ENCODE data around the gene EIF2AK3. TPM values are rescaled to one million over a fixed set of nuclear protein-coding genes. Genes with fewer than 3 reads are reported as not detected.

The EIF2AK3 gene
- total RNA-seq (2014; rRNA removed; shearing (Covaris generic)), result 15.5 and 15.9 TPM in 2 replicates
- 7.5 and 7.6 TPM in 2 replicates for polyA plus RNA-seq (2016; fragmentation: Nextera tagmentation; extraction: Ambion mirVana)

DNA sequence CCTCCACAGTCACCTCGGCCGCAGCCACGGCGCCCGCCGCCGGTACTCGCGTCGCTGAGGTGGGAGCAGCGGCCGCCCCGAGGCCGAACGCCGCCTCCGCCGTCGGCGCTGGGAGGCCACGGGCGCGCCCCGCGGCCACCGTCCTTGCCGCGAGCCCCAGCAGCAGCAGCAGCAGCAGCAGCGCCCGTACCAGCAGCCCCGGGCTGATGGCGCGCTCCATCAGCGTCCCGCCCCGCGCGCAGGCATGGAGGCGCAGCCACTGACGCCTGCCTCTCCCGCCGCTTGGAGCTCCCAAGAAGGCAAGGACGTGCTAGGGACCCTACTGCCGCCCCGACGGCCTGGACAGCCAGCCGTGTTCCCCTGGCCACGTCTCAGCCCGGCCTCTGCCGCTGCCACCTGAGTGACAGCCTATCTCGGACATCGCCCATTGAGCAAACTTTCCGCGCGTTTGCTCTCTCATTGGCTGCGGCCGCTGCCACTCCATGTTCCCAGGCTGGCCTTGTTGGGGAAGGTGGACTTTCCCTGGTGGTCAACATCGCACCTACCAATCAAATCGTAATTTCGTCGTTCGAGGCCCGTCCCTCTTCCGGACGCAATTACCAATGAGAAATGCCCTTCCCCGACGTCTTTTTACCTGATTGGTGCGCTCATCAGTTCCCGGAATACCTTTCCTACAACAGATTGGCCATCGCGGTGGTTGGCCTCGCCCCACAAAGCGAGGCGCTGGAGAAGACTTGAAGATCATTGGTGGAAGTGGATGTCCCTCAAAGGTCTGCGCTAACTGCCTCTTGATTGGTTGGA is at the start of gene EIF2AK3:
Gene EIF2AK3, minus strand, starts transcription at position 410 of the 801 bp plus-strand sequence. Its CDS starts 190 bp downstream, at position 220.
- in situ Hi-C loops (cut with MboI), result no loop called here
- WGBS, 2 experiments (ENCODE audit: low coverage in 1 of 2, low lambda C conversion rate in 2 of 2, missing lambda C conversion rate in 2 of 2), result 1% methylated on average over 60 to 71 of the region's 75 CpGs

GRCh38 chr2:88673363-88673762 is 46.1 kb upstream of the EIF2AK3 start:
- H3K36me3 ChIP-seq (ENCODE audit: low read depth), result no peaks in the 10 kb centered on the region
- H3K4me2 ChIP-seq (ENCODE audit: unreplicated experiment), result no peak overlapping the region
- 74 to 86% methylated on average over 1 of the region's 1 CpG for WGBS, 2 experiments (ENCODE audit: low coverage in 1 of 2, low lambda C conversion rate in 2 of 2, missing lambda C conversion rate in 2 of 2)
- no peak overlapping the region for H3K9ac ChIP-seq
- H4K20me1 ChIP-seq (ENCODE audit: insufficient read depth), result no peaks in the 10 kb centered on the region
- no peaks in the 10 kb centered on the region; the same call in 1 of the 2 replicates for H3K27me3 ChIP-seq (replicated peaks; ENCODE audit: insufficient read depth)
- H2AFZ ChIP-seq, result no peak overlapping the region
- H3K79me2 ChIP-seq (ENCODE audit: insufficient read depth), result no peaks in the 10 kb centered on the region
- no peaks in the 10 kb centered on the region for H3F3A ChIP-seq (ENCODE audit: insufficient read depth)
- TF ChIP-seq EZH2 (IDR thresholded peaks at IDR 0.05; ENCODE audit: insufficient read depth, poor library complexity, severe bottlenecking) (no peak), EZH2phosphoT487 (IDR thresholded peaks at IDR 0.05; ENCODE audit: insufficient read depth, low read depth) (no peak)
- DNase-seq, result no peak
- H3K4me1 ChIP-seq (ENCODE audit: insufficient read depth), result no peaks in the 10 kb centered on the region
- in situ Hi-C loops (cut with MboI), result no loop called here
- H3K9me2 ChIP-seq (ENCODE audit: insufficient read depth), result no peaks in the 10 kb centered on the region
- no peak overlapping the region for H3K4me3 ChIP-seq
- no peak overlapping the region for H3K27ac ChIP-seq
- no peaks in the 10 kb centered on the region for H3K9me3 ChIP-seq (ENCODE audit: low read depth)

More for the DNA sequence above, at the start of gene EIF2AK3:
- peak within 1 kb of the TSS; percentile 91 for H3K4me3 ChIP-seq
- H3K4me2 ChIP-seq (ENCODE audit: unreplicated experiment), result peak within 1 kb of the TSS; percentile 85
- H3K9ac ChIP-seq, result peak within 1 kb of the TSS; percentile 97
- peak; percentile 100 for DNase-seq
- no peaks in the 10 kb centered on the region for H3K36me3 ChIP-seq (ENCODE audit: low read depth)
- H2AFZ ChIP-seq, result peak within 1 kb of the TSS; percentile 83
- H3F3A ChIP-seq (ENCODE audit: insufficient read depth), result no peaks in the 10 kb centered on the region
- H3K27me3 ChIP-seq (replicated peaks; ENCODE audit: insufficient read depth), result no peaks in the 10 kb centered on the region
- H3K27ac ChIP-seq, result peak within 1 kb of the TSS; percentile 100
- no peaks in the 10 kb centered on the region for H3K9me2 ChIP-seq (ENCODE audit: insufficient read depth)
- H3K79me2 ChIP-seq (ENCODE audit: insufficient read depth), result peaks cover 47% of the 10 kb centered on the region
- peaks cover 20% of the 10 kb centered on the region for H3K4me1 ChIP-seq (ENCODE audit: insufficient read depth)
- H4K20me1 ChIP-seq (ENCODE audit: insufficient read depth), result peaks cover 17% of the 10 kb centered on the region; the same call in 1 of the 2 replicates
- TF ChIP-seq EZH2 (IDR thresholded peaks at IDR 0.05; ENCODE audit: insufficient read depth, poor library complexity, severe bottlenecking) (no peak), EZH2phosphoT487 (IDR thresholded peaks at IDR 0.05; ENCODE audit: insufficient read depth, low read depth) (no peak)
- no peaks in the 10 kb centered on the region for H3K9me3 ChIP-seq (ENCODE audit: low read depth)

DNA sequence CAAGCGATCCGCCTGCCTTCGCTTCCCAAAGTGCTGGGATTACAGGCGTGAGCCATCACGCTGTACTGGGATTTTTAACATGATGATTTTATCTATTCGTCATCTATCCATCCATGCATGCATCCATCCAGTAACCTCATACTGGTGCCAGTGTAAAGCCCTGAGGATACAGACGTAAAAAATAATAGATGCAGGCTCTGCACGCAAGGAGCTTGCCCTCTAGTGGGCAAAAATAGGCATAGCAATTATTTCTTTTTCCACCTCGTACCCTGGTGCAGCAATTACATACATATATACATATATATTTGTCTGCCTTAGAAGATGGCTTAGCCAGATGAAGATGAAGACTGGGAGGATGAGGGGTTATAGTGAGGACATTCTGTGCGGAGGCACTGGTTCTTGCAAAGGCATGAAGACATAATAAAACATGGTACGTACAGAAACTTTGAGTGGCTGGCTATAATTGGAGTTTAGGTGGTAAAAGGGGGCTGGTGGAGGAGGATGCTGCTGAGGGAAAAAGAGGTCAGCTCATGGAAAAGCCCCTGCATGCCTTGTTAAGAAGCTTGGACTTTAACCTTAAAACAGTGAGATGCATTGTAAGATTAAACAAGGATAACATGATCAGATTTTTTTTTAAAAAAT is 44.6 kb upstream of the EIF2AK3 start:
- Histone ChIP-seq H3K9me2 (ENCODE audit: insufficient read depth) (no peaks in the 10 kb centered on the region), H3K27ac (no peak overlapping the region), H3K79me2 (ENCODE audit: insufficient read depth) (no peaks in the 10 kb centered on the region), H3K9ac (no peak overlapping the region), H4K20me1 (ENCODE audit: insufficient read depth) (no peaks in the 10 kb centered on the region), H3K36me3 (ENCODE audit: low read depth) (no peaks in the 10 kb centered on the region), H3K4me1 (ENCODE audit: insufficient read depth) (no peaks in the 10 kb centered on the region), H3F3A (ENCODE audit: insufficient read depth) (no peaks in the 10 kb centered on the region), H3K9me3 (ENCODE audit: low read depth) (no peaks in the 10 kb centered on the region), H3K27me3 (replicated peaks; ENCODE audit: insufficient read depth) (no peaks in the 10 kb centered on the region; the same call in 1 of the 2 replicates), H2AFZ (no peak overlapping the region), H3K4me3 (no peak overlapping the region), H3K4me2 (ENCODE audit: unreplicated experiment) (no peak overlapping the region)
- in situ Hi-C loops (cut with MboI), result no loop called here
- no peak for TF ChIP-seq EZH2 (IDR thresholded peaks at IDR 0.05; ENCODE audit: insufficient read depth, poor library complexity, severe bottlenecking)
- no peak for TF ChIP-seq EZH2phosphoT487 (IDR thresholded peaks at IDR 0.05; ENCODE audit: insufficient read depth, low read depth)
- peak; percentile 81 for DNase-seq
- WGBS, 2 experiments (ENCODE audit: low coverage in 1 of 2, low lambda C conversion rate in 2 of 2, missing lambda C conversion rate in 2 of 2), result 28 to 32% methylated on average over 11 of the region's 11 CpGs

DNA sequence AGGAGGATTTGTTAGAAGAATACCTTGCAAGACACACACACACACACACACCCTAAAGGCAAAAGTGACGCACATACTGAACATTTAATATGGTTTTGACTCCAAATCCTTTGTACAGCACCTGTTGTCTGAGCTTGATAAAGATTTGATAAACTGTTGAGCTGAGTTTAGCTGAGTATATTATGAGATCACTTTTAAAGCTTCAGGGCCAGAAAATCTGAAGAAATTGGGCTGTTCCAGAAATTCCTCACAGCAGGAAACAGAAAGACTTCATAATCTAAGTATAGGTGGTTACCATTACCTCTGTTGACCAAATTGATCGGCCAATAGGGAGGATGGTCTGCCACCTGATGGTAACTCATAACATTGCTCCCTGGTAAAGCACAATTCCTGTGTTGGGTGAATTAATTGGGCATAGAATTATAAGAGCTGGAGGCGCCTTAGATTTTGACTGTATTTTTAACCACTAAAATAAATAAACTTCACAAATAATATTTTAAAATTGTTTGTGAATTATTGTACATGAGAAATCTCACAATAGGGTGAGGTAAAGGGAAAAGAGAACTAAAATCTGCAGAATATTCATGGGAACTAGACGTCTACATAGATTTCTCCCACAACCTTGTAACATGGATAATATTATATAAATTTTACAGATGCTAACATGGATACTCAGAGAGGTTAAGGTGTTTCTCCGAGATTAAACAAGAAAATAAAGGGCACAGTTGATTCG is 42.4 kb upstream of the EIF2AK3 start:
- no peak overlapping the region for H3K27ac ChIP-seq
- H3K36me3 ChIP-seq (ENCODE audit: low read depth), result no peaks in the 10 kb centered on the region
- H3K4me1 ChIP-seq (ENCODE audit: insufficient read depth), result no peaks in the 10 kb centered on the region
- no peaks in the 10 kb centered on the region for H3K9me2 ChIP-seq (ENCODE audit: insufficient read depth)
- in situ Hi-C loops (cut with MboI), result loop anchor here (5.0 kb wide), 1 partner anchor 77 kb away; no protein-coding TSS in a partner anchor
- no peaks in the 10 kb centered on the region; the same call in 1 of the 2 replicates for H3K27me3 ChIP-seq (replicated peaks; ENCODE audit: insufficient read depth)
- no peak overlapping the region for H3K4me3 ChIP-seq
- no peak overlapping the region for H3K9ac ChIP-seq
- peak; percentile 65 for DNase-seq
- no peaks in the 10 kb centered on the region for H3K9me3 ChIP-seq (ENCODE audit: low read depth)
- TF ChIP-seq EZH2 (IDR thresholded peaks at IDR 0.05; ENCODE audit: insufficient read depth, poor library complexity, severe bottlenecking), result no peak
- TF ChIP-seq EZH2phosphoT487 (IDR thresholded peaks at IDR 0.05; ENCODE audit: insufficient read depth, low read depth), result no peak
- H4K20me1 ChIP-seq (ENCODE audit: insufficient read depth), result no peaks in the 10 kb centered on the region
- H3K4me2 ChIP-seq (ENCODE audit: unreplicated experiment), result no peak overlapping the region
- no peaks in the 10 kb centered on the region for H3K79me2 ChIP-seq (ENCODE audit: insufficient read depth)
- H2AFZ ChIP-seq, result no peak overlapping the region
- H3F3A ChIP-seq (ENCODE audit: insufficient read depth), result no peaks in the 10 kb centered on the region
- 51% methylated on average over 6 of the region's 6 CpGs for WGBS, 2 experiments (ENCODE audit: low coverage in 1 of 2, low lambda C conversion rate in 2 of 2, missing lambda C conversion rate in 2 of 2)

All from GM23248 (cell line).